GDM1 (cell line): ENCODE results near the gene THAP3.
"Not testable (repeated sequence)": the region's sequence is repeated elsewhere in the genome, so short reads cannot be mapped to it uniquely, and the experiment has no call there.

ENCODE experiments used
- DNase-seq: peaks from one replicate; lab custom pipeline; 2025; lab: John Stamatoyannopoulos, UW

The THAP3 gene

GRCh38 chr1:6635161-6635909, 10.7 kb downstream of the THAP3 start:
- DNase-seq = no peak

GRCh38 chr1:6635910-6636760, 11.5 kb downstream of the THAP3 start:
- DNase-seq = no peak

GRCh38 chr1:6636778-6637177, 12.1 kb downstream of the THAP3 start:
- DNase-seq = not testable (repeated sequence)

- DNase-seq = no peak
Measured at GRCh38 chr1:6637770-6638169, 13.1 kb downstream of the THAP3 start.

GRCh38 chr1:6638226-6638625, 13.6 kb downstream of the THAP3 start:
- no peak for DNase-seq

DNA sequence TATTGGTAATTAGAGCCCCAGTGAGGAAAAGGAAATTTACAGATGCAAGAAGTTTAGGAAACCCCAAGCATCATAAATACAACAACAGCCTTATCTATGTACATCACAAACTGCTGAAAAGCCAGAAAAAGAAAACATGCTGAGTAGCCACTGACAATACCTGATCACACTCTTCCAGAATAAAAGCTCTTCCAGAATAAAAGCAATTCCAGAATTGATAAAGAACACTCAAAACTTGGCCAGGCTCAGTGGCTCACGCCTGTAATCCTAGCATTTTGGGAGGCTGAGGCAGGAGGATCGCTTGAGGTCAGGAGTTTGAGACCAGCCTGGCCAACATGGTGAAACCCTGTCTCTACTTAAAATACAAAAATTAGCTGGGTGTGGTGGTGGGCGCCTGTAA, 16.2 kb downstream of the THAP3 start:
- DNase-seq = not testable (repeated sequence)

DNA sequence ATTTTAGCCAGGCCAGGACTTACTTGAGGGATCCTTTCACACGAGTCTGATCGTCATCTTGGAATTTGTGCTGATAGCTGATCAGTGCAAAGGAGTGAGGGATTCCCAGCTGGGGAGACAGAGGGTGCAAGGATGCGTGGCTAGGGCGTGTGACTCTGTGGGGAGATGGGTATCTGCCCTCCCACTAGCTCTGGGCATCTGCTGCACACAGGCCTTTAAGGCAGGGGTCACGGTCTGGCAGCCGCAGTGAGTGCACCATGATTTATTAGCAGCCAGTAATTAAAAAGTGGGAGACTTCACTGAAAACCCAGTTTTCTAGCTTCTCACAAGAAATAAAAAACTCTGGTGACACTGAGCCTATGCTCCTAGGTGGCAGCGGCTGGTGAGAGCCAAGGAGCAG, 20.4 kb downstream of the THAP3 start:
- no peak for DNase-seq

- DNase-seq = no peak
Measured at GRCh38 chr1:6646499-6647148, 22.0 kb downstream of the THAP3 start.

DNA sequence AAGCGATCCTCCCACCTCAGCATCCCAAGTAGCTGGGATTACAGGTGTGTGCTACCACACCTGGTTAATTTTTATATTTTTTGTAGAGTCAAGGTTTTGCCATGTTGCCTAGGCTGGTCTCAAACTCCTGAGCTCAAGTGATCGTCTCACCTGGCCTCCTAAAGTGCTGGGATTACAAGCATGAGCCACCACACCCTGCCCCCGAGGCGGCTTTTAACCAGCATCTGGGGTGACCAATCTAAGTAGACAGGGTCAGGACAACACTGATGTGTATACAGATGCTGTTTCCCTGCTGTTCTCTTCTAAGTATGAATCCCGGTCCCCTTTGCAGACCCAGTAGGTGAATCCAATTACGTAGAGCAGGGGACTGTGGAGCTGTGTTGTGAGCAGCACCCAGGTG, 23.9 kb downstream of the THAP3 start:
- no peak for DNase-seq

GRCh38 chr1:6651909-6652308, 27.2 kb downstream of the THAP3 start:
- DNase-seq = no peak

- DNase-seq = no peak
Measured at GRCh38 chr1:6652986-6653385, 28.3 kb downstream of the THAP3 start.

GRCh38 chr1:6653436-6654290, 29.0 kb downstream of the THAP3 start:
- no peak for DNase-seq

- no peak for DNase-seq
Measured at GRCh38 chr1:6657138-6657537, 32.5 kb downstream of the THAP3 start.

- no peak for DNase-seq
Measured at GRCh38 chr1:6658359-6659060, 33.8 kb downstream of the THAP3 start.

- DNase-seq = no peak
Measured at GRCh38 chr1:6660415-6661049, 35.9 kb downstream of the THAP3 start.

DNA sequence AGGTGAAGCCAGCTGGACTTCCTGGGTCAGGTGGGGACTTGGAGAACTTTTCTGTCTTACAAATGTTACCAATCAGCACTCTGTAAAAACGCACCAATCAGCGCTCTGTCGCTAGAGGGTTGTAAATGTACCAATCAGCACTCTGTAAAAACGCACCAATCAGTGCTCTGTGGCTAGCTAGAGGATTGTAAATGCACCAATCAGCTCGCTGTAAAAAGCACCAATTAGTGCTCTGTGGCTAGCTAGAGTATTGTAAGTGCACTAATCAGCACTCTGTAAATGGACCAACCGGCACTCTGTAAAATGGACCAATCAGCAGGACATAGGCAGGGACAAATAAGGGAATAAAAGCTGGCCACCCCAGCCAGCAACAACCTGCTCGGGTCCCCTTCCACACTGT, 37.8 kb downstream of the THAP3 start:
- DNase-seq = not testable (repeated sequence)

GRCh38 chr1:6666696-6667095, 42.0 kb downstream of the THAP3 start:
- DNase-seq = no peak

DNA sequence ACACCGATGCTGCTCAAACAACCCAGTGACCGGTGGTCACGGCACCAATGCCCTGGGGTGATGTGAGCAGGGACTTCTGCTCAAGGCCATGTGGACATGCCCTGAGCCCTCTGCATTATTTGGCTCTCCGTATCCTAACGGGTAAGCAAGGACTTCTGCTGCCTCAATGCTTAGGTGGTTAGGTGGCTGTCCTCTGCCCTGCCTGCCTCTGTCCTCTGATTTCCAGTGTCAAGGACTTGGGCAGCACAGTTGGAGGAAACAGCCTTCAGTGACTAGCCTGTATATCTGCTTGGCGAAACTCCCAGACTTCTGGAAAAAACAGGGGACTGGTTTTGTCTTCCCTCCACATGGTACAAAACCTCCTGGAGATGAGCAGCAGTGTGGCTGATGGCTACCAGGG, 42.5 kb downstream of the THAP3 start:
- DNase-seq = no peak

DNA sequence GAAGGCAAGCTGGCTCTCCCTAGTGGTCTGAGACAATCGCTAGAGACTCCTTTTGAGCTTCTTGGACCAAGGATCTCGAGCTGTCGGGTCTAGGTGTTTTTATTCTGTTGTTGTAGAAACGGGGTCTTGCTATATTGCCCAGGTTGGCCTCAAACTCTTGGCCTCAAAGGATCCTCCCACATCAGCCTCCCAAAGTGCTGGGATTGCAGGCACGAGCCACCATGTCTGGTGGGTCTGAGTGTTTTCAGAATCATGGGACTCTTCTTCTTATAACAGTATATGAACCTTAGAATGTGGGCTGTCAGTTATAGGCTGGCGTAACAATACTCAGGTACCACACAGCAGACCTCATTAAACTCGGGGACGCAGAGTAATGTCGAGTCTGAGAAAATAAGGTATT, 43.8 kb downstream of the THAP3 start:
- DNase-seq = no peak

GRCh38 chr1:6672558-6672957, 47.9 kb downstream of the THAP3 start:
- no peak for DNase-seq
